ENCODE results near the gene UNKL.

UNKL gene

DNA sequence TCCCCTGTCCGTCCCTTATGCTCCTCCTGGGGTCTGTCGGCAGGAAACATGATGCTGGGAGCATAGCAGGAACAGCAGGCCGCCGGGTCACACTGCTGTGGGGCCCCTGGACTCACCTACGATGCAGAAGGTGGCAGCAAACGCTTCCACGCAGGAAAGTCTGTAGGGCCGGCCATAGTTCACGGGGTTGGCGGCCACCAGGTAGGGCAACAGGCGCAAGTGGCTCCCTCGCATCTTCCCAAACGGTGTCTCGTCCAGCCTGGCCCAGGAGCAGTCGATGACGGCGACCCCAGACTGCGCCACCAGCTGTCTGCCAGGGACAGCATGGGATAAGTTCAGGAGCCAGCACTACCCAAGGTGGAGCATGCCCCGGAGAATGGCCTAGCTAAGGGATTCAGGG, 63.8 kb downstream of the UNKL start:
- no CpG with 5 or more reads among the region's 19 CpGs for WGBS (ENCODE audit: extremely low coverage, insufficient coverage, insufficient read length)
- Histone ChIP-seq H3K79me1 (ENCODE audit: low read length) (peaks cover 8% of the 10 kb centered on the region), H3K4me1 (ENCODE audit: control insufficient read depth in 1 of 2, insufficient read depth in 2 of 2, low read length in 2 of 2) (peaks cover 8 to 9% of the 10 kb centered on the region in 2 experiments)

DNA sequence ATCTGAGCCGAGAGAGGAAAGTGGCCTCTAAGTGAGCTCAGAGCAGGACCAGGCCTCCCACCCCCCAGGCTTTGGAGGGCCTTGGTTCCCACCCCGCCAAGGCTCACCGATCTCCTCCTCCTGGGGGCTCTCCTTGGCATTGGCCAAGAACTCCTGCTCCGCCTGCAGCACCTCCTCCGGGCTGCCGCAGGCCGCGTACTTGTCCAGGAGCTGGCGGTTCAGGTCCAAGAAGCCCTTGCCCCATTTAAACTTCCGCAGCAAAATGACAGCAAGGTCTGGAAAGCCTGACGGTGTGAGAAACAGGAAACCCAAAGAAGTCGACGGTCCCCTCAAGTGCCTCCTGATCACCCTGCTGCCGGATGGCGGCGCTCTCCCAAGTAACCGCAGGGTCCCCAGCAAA, 64.6 kb downstream of the UNKL start:
- Histone ChIP-seq H3K14ac (ENCODE audit: low read length) (no peak overlapping the region), H3K4me3 (ENCODE audit: low read depth, low read length) (no peak overlapping the region), H2BK120ac (ENCODE audit: insufficient read depth, low read length, poor library complexity) (no peak overlapping the region), H3K9me3 (ENCODE audit: insufficient read depth, low read depth, low read length) (no peaks in the 10 kb centered on the region), H3K4me1 (ENCODE audit: control insufficient read depth in 1 of 2, insufficient read depth in 2 of 2, low read length in 2 of 2) (peaks cover 8 to 9% of the 10 kb centered on the region in 2 experiments), H3K9ac (ENCODE audit: low read length) (no peak overlapping the region), H3K36me3 (ENCODE audit: control insufficient read depth in 1 of 2, insufficient read depth in 2 of 2, low read length in 2 of 2) (peaks cover 31 to 32% of the 10 kb centered on the region in 2 experiments), H3K79me1 (ENCODE audit: low read length) (peaks cover 8% of the 10 kb centered on the region), H3K23ac (ENCODE audit: low read length) (no peak overlapping the region), H2AFZ (ENCODE audit: insufficient read depth, low read length, poor library complexity) (no peak overlapping the region), H3K27ac (ENCODE audit: low read depth, low read length) (no peak overlapping the region), H3K4ac (ENCODE audit: low read depth, low read length) (no peak overlapping the region), H2BK12ac (ENCODE audit: low read length) (no peak overlapping the region), H3K4me2 (ENCODE audit: low read length) (no peak overlapping the region), H2AK5ac (ENCODE audit: low read length) (no peak overlapping the region), H3K79me2 (ENCODE audit: control insufficient read depth, insufficient read depth, low read length, poor library complexity) (peaks cover 9% of the 10 kb centered on the region), H4K8ac (ENCODE audit: low read depth, low read length) (no peak overlapping the region), H2BK5ac (ENCODE audit: low read depth, low read length, poor library complexity) (no peak overlapping the region), H4K12ac (ENCODE audit: low read depth, low read length) (no peak overlapping the region), H4K91ac (ENCODE audit: low read depth, low read length) (no peak overlapping the region), H3K18ac (ENCODE audit: low read length) (no peak overlapping the region), H3K27me3 (ENCODE audit: insufficient read depth, low read length) (no peaks in the 10 kb centered on the region)
- whole genome bisulfite sequencing (ENCODE audit: extremely low coverage, insufficient coverage, insufficient read length) = no CpG with 5 or more reads among the region's 17 CpGs
- no peak for DNase-seq

More for the DNA sequence above, 63.8 kb downstream of the UNKL start:
- H2AFZ ChIP-seq (ENCODE audit: insufficient read depth, low read length, poor library complexity) = no peak overlapping the region
- no peak overlapping the region for H3K23ac ChIP-seq (ENCODE audit: low read length)
- no peak overlapping the region for H3K14ac ChIP-seq (ENCODE audit: low read length)
- H3K9me3 ChIP-seq (ENCODE audit: insufficient read depth, low read depth, low read length) = no peaks in the 10 kb centered on the region
- no peak overlapping the region for H2AK5ac ChIP-seq (ENCODE audit: low read length)
- H3K9ac ChIP-seq (ENCODE audit: low read length) = peak overlapping the region; percentile 95
- no peak overlapping the region for H2BK12ac ChIP-seq (ENCODE audit: low read length)
- H4K91ac ChIP-seq (ENCODE audit: low read depth, low read length) = peak overlapping the region; percentile 64
- no peak overlapping the region for H2BK120ac ChIP-seq (ENCODE audit: insufficient read depth, low read length, poor library complexity)
- peak overlapping the region; percentile 97 for H3K4me3 ChIP-seq (ENCODE audit: low read depth, low read length)
- peaks cover 31 to 32% of the 10 kb centered on the region in 2 experiments for H3K36me3 ChIP-seq (ENCODE audit: control insufficient read depth in 1 of 2, insufficient read depth in 2 of 2, low read length in 2 of 2)
- peak overlapping the region; percentile 13 for H4K12ac ChIP-seq (ENCODE audit: low read depth, low read length)
- peak overlapping the region; percentile 73 for H4K8ac ChIP-seq (ENCODE audit: low read depth, low read length)
- no peak overlapping the region for H3K18ac ChIP-seq (ENCODE audit: low read length)
- DNase-seq = no peak
- H3K27me3 ChIP-seq (ENCODE audit: insufficient read depth, low read length) = no peaks in the 10 kb centered on the region
- H3K27ac ChIP-seq (ENCODE audit: low read depth, low read length) = no peak overlapping the region
- peak overlapping the region; percentile 75 for H3K4ac ChIP-seq (ENCODE audit: low read depth, low read length)
- peaks cover 9% of the 10 kb centered on the region for H3K79me2 ChIP-seq (ENCODE audit: control insufficient read depth, insufficient read depth, low read length, poor library complexity)
- H3K4me2 ChIP-seq (ENCODE audit: low read length) = peak overlapping the region; percentile 89
- no peak overlapping the region for H2BK5ac ChIP-seq (ENCODE audit: low read depth, low read length, poor library complexity)

DNA sequence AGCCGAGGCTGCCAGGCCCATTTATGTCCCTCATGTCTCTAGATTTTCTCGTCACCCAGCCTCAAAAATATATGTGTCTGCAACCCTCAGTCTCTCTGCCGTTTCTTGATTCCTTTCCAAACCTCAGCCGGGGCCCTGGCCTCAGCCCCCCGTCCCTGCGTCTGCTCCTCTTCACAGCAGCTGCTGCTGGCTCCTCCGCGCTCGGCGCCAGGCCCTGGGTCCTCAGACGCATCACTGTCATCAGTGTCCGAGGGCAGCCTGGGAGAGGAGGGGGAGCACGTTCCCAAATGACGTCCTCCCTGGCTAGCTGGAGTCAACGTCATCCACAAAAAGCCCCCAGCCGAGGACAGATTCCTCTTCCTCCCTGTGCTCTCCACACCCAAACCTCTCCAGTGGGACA, 65.2 kb downstream of the UNKL start:
- Histone ChIP-seq H2AK5ac (ENCODE audit: low read length) (no peak overlapping the region), H3K4me2 (ENCODE audit: low read length) (no peak overlapping the region), H3K27ac (ENCODE audit: low read depth, low read length) (no peak overlapping the region), H3K14ac (ENCODE audit: low read length) (no peak overlapping the region), H4K91ac (ENCODE audit: low read depth, low read length) (no peak overlapping the region), H2BK12ac (ENCODE audit: low read length) (no peak overlapping the region), H3K4ac (ENCODE audit: low read depth, low read length) (no peak overlapping the region), H3K23ac (ENCODE audit: low read length) (no peak overlapping the region), H4K8ac (ENCODE audit: low read depth, low read length) (no peak overlapping the region), H3K4me3 (ENCODE audit: low read depth, low read length) (no peak overlapping the region), H3K27me3 (ENCODE audit: insufficient read depth, low read length) (no peaks in the 10 kb centered on the region), H3K9me3 (ENCODE audit: insufficient read depth, low read depth, low read length) (no peaks in the 10 kb centered on the region), H2AFZ (ENCODE audit: insufficient read depth, low read length, poor library complexity) (no peak overlapping the region), H3K4me1 (ENCODE audit: control insufficient read depth in 1 of 2, insufficient read depth in 2 of 2, low read length in 2 of 2) (peaks cover 8 to 9% of the 10 kb centered on the region in 2 experiments), H3K36me3 (ENCODE audit: control insufficient read depth in 1 of 2, insufficient read depth in 2 of 2, low read length in 2 of 2) (peaks cover 31 to 32% of the 10 kb centered on the region in 2 experiments), H3K18ac (ENCODE audit: low read length) (no peak overlapping the region), H3K9ac (ENCODE audit: low read length) (no peak overlapping the region), H2BK5ac (ENCODE audit: low read depth, low read length, poor library complexity) (no peak overlapping the region), H3K79me2 (ENCODE audit: control insufficient read depth, insufficient read depth, low read length, poor library complexity) (peaks cover 9% of the 10 kb centered on the region), H2BK120ac (ENCODE audit: insufficient read depth, low read length, poor library complexity) (no peak overlapping the region), H4K12ac (ENCODE audit: low read depth, low read length) (no peak overlapping the region), H3K79me1 (ENCODE audit: low read length) (peaks cover 8% of the 10 kb centered on the region)
- no CpG with 5 or more reads among the region's 16 CpGs for WGBS (ENCODE audit: extremely low coverage, insufficient coverage, insufficient read length)
- DNase-seq = no peak

DNA sequence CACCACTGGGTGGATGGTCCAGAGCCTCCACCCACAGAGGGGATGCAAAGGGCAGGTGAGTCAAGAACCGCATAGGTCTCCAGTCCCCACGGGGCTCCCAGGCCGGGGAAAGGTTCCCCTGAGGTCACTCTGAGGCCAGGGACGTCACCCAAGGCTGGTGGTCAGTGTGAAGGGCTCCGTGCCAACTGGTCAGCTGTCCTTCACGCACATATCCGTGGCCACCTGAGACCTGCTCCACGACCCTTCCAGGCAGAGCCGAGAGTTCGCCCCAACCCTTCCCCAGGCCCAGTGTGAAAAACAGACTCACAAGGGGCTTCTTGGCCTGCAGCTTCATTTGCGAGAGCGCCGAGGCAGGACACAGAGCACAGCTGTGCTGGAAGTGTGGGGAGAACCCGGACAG, 65.6 kb downstream of the UNKL start:
- Histone ChIP-seq H3K14ac (ENCODE audit: low read length) (no peak overlapping the region), H3K79me1 (ENCODE audit: low read length) (peaks cover 8% of the 10 kb centered on the region), H4K91ac (ENCODE audit: low read depth, low read length) (no peak overlapping the region), H3K36me3 (ENCODE audit: control insufficient read depth in 1 of 2, insufficient read depth in 2 of 2, low read length in 2 of 2) (peaks cover 31 to 32% of the 10 kb centered on the region in 2 experiments), H3K9ac (ENCODE audit: low read length) (no peak overlapping the region), H2BK12ac (ENCODE audit: low read length) (no peak overlapping the region), H3K18ac (ENCODE audit: low read length) (no peak overlapping the region), H4K12ac (ENCODE audit: low read depth, low read length) (no peak overlapping the region), H2AFZ (ENCODE audit: insufficient read depth, low read length, poor library complexity) (no peak overlapping the region), H2AK5ac (ENCODE audit: low read length) (no peak overlapping the region), H3K4ac (ENCODE audit: low read depth, low read length) (no peak overlapping the region), H3K27me3 (ENCODE audit: insufficient read depth, low read length) (no peaks in the 10 kb centered on the region), H2BK5ac (ENCODE audit: low read depth, low read length, poor library complexity) (no peak overlapping the region), H3K27ac (ENCODE audit: low read depth, low read length) (no peak overlapping the region), H4K8ac (ENCODE audit: low read depth, low read length) (no peak overlapping the region), H3K9me3 (ENCODE audit: insufficient read depth, low read depth, low read length) (no peaks in the 10 kb centered on the region), H3K23ac (ENCODE audit: low read length) (no peak overlapping the region), H3K4me1 (ENCODE audit: control insufficient read depth in 1 of 2, insufficient read depth in 2 of 2, low read length in 2 of 2) (peaks cover 8 to 9% of the 10 kb centered on the region in 2 experiments), H3K4me2 (ENCODE audit: low read length) (no peak overlapping the region), H2BK120ac (ENCODE audit: insufficient read depth, low read length, poor library complexity) (no peak overlapping the region), H3K4me3 (ENCODE audit: low read depth, low read length) (no peak overlapping the region), H3K79me2 (ENCODE audit: control insufficient read depth, insufficient read depth, low read length, poor library complexity) (peaks cover 9% of the 10 kb centered on the region)
- no CpG with 5 or more reads among the region's 14 CpGs for WGBS (ENCODE audit: extremely low coverage, insufficient coverage, insufficient read length)
- no peak for DNase-seq
